Measurements from ENCODE around the gene XIAP. TPM values are rescaled to one million over a fixed set of nuclear protein-coding genes. Genes with fewer than 3 reads are reported as not detected.
A peak's percentile ranks its signal among the peaks of the same experiment; 100 is the strongest.

The XIAP gene
- total and polyA plus RNA-seq, 2 experiments from 2014 or later, result 12.8 to 25.5 TPM

- no peaks in the 10 kb centered on the region for H3K79me2 ChIP-seq (replicated peaks; ENCODE audit: insufficient read depth)
- ATAC-seq (peak; percentile 91), DNase-seq (ENCODE audit: low spot score) (peak; percentile 50)
- no peaks in the 10 kb centered on the region for H3K27me3 ChIP-seq (ENCODE audit: insufficient read depth)
- no peak overlapping the region for H3K27ac ChIP-seq (ENCODE audit: low read depth)
- H3K9me3 Mint-ChIP-seq, result no peaks in the 10 kb centered on the region; the same call in 2 of the 3 replicates
- H3K4me1 ChIP-seq (ENCODE audit: insufficient read depth), result no peaks in the 10 kb centered on the region
- H4K20me1 ChIP-seq (replicated peaks; ENCODE audit: insufficient read depth), result no peaks in the 10 kb centered on the region
- H3K4me3 ChIP-seq, result no peak overlapping the region
- no peak overlapping the region for H2AFZ ChIP-seq
- no peaks in the 10 kb centered on the region for H3K36me3 Mint-ChIP-seq (ENCODE audit: low read depth)
- no peaks in the 10 kb centered on the region for H3K36me3 ChIP-seq (ENCODE audit: insufficient read depth)
- no peaks in the 10 kb centered on the region for H3K27me3 Mint-ChIP-seq (ENCODE audit: insufficient read depth, low read depth, poor library complexity)
- H3K9me2 ChIP-seq (ENCODE audit: insufficient read depth), result no peaks in the 10 kb centered on the region
- no peak overlapping the region for H3K4me2 ChIP-seq
- TF ChIP-seq ZNF462 (CRISPR knock-in tag; IDR thresholded peaks at IDR 0.05) (no peak), CTCF (conservative IDR thresholded peaks at IDR 0.05; ENCODE audit: low read depth in 2 of 2) (peak; percentile 71 to 85)
- no peak overlapping the region for H3K27ac Mint-ChIP-seq
- H3K4me3 Mint-ChIP-seq, result no peak overlapping the region
- no peaks in the 10 kb centered on the region for H3K4me1 Mint-ChIP-seq
- H3F3A ChIP-seq (replicated peaks; ENCODE audit: low read depth), result no peaks in the 10 kb centered on the region
Observed at GRCh38 chrX:123833387-123833786, 26.5 kb upstream of the XIAP start.

GRCh38 chrX:123834116-123834515, 25.7 kb upstream of the XIAP start:
- Mint-ChIP-seq H3K4me1 (no peaks in the 10 kb centered on the region), H3K27ac (no peak overlapping the region), H3K9me3 (no peaks in the 10 kb centered on the region; the same call in 2 of the 3 replicates), H3K27me3 (ENCODE audit: insufficient read depth, low read depth, poor library complexity) (no peaks in the 10 kb centered on the region), H3K36me3 (ENCODE audit: low read depth) (no peaks in the 10 kb centered on the region), H3K4me3 (no peak overlapping the region)
- Histone ChIP-seq H3K36me3 (ENCODE audit: insufficient read depth) (no peaks in the 10 kb centered on the region), H4K20me1 (replicated peaks; ENCODE audit: insufficient read depth) (no peaks in the 10 kb centered on the region), H3K4me1 (ENCODE audit: insufficient read depth) (no peaks in the 10 kb centered on the region), H3K4me2 (no peak overlapping the region), H3K4me3 (no peak overlapping the region), H3K79me2 (replicated peaks; ENCODE audit: insufficient read depth) (no peaks in the 10 kb centered on the region), H3K9me2 (ENCODE audit: insufficient read depth) (no peaks in the 10 kb centered on the region), H3K27me3 (ENCODE audit: insufficient read depth) (no peaks in the 10 kb centered on the region), H3F3A (replicated peaks; ENCODE audit: low read depth) (no peaks in the 10 kb centered on the region), H2AFZ (no peak overlapping the region), H3K27ac (ENCODE audit: low read depth) (no peak overlapping the region)
- no peak for DNase-seq (ENCODE audit: low spot score)
- ATAC-seq, result no peak; the same call in 2 of the 3 replicates
- TF ChIP-seq CREB1 (CRISPR knock-in tag; IDR thresholded peaks at IDR 0.05; ENCODE audit: low read depth) (no peak), STAT1 (IDR thresholded peaks at IDR 0.05; ENCODE audit: unreplicated experiment) (no peak), ZNF114 (CRISPR knock-in tag; IDR thresholded peaks at IDR 0.05) (no peak), ETS1 (IDR thresholded peaks at IDR 0.05) (no peak), REST (IDR thresholded peaks at IDR 0.05; ENCODE audit: unreplicated experiment) (no peak)
